Ectodermal cell (in vitro differentiated cells): ENCODE data around the gene ADAMTSL3.

Experiments used
- H3K27ac ChIP-seq: 2 replicates; pipeline ENCODE4 v1.7.0; 2013; ENCODE audit warnings: mild to moderate bottlenecking, low read depth, low read length; ENCODE audit not compliant: insufficient read depth, poor library complexity, severe bottlenecking
- H3K27me3 ChIP-seq: 2 replicates; pipeline ENCODE4 v1.7.0; 2013; ENCODE audit warnings: mild to moderate bottlenecking, low read length; ENCODE audit not compliant: insufficient read depth, control insufficient read depth, poor library complexity, severe bottlenecking
- H3K36me3 ChIP-seq: one replicate; pipeline ENCODE4 v1.7.0; 2013; ENCODE audit warnings: low read length; ENCODE audit not compliant: control insufficient read depth, insufficient read depth
- H3K4me1 ChIP-seq: one replicate; pipeline ENCODE4 v1.7.0; 2013; ENCODE audit warnings: low read length; ENCODE audit not compliant: control insufficient read depth, insufficient read depth
- H3K4me3 ChIP-seq: 2 replicates; pipeline ENCODE4 v1.7.0; 2013; ENCODE audit warnings: low read depth, low read length, control low read depth; ENCODE audit not compliant: insufficient read depth
- H3K9me3 ChIP-seq: 2 replicates; pipeline ENCODE4 v1.7.0; 2013; ENCODE audit warnings: mild to moderate bottlenecking, low read length, moderate library complexity; ENCODE audit not compliant: control insufficient read depth
- WGBS, 2 experiments: methylation state at CpG; one replicate each; pipeline ENCODE4 v1.1.7; 2013; ENCODE audit warnings: missing lambda C conversion rate in 2 of 2; 5-methylcytosine and 5-hydroxymethylcytosine counted together

Gene ADAMTSL3

GRCh38 chr15:83616840-83617239, 37.1 kb upstream of the ADAMTSL3 start:
- H3K9me3 ChIP-seq, result no peaks in the 10 kb centered on the region
- no peak overlapping the region for H3K4me3 ChIP-seq
- 91 to 100% methylated on average over 1 of the region's 1 CpG for WGBS, 2 experiments
- H3K27ac ChIP-seq, result no peak overlapping the region
- no peaks in the 10 kb centered on the region for H3K4me1 ChIP-seq
- H3K36me3 ChIP-seq, result no peaks in the 10 kb centered on the region
- no peaks in the 10 kb centered on the region for H3K27me3 ChIP-seq

GRCh38 chr15:83626171-83626802, 27.6 kb upstream of the ADAMTSL3 start:
- 79 to 88% methylated on average over 2 of the region's 2 CpGs for WGBS, 2 experiments
- Histone ChIP-seq H3K4me3 (no peak overlapping the region), H3K36me3 (no peaks in the 10 kb centered on the region), H3K9me3 (no peaks in the 10 kb centered on the region), H3K27me3 (no peaks in the 10 kb centered on the region), H3K4me1 (no peaks in the 10 kb centered on the region), H3K27ac (no peak overlapping the region)

- Histone ChIP-seq H3K4me3 (no peak overlapping the region), H3K4me1 (no peaks in the 10 kb centered on the region), H3K27ac (no peak overlapping the region), H3K27me3 (no peaks in the 10 kb centered on the region), H3K36me3 (no peaks in the 10 kb centered on the region), H3K9me3 (no peaks in the 10 kb centered on the region)
- WGBS, 2 experiments, result 89 to 91% methylated on average over 2 of the region's 2 CpGs
Measured at GRCh38 chr15:83631534-83631933, 22.4 kb upstream of the ADAMTSL3 start.

GRCh38 chr15:83643201-83643600, 10.7 kb upstream of the ADAMTSL3 start:
- Histone ChIP-seq H3K4me1 (no peaks in the 10 kb centered on the region), H3K27me3 (no peaks in the 10 kb centered on the region), H3K4me3 (no peak overlapping the region), H3K9me3 (no peaks in the 10 kb centered on the region), H3K36me3 (no peaks in the 10 kb centered on the region), H3K27ac (no peak overlapping the region)

DNA sequence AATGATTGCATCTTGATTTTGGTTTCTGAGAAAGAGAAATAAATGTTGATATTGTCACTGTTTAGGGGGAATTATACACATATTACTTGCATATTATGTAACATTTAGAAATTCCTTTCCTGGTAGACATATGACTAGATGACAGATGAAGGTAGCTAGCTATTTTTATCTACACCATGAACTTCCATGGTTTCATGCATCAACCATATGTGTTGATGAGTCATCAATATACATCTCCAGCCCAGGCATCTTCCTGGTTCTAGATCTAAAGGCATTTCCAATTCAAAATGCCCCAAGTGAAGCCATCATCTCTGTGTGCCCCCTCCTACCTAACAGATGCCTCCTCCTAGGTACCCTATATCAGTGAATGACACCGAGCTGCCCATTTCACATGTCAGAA, 9.5 kb upstream of the ADAMTSL3 start:
- no peaks in the 10 kb centered on the region for H3K36me3 ChIP-seq
- no peaks in the 10 kb centered on the region for H3K9me3 ChIP-seq
- H3K4me1 ChIP-seq, result no peaks in the 10 kb centered on the region
- no peaks in the 10 kb centered on the region for H3K27me3 ChIP-seq
- no peak overlapping the region for H3K4me3 ChIP-seq
- H3K27ac ChIP-seq, result no peak overlapping the region
- 94 to 98% methylated on average over 1 of the region's 1 CpG for WGBS, 2 experiments

GRCh38 chr15:83650831-83651230, 3.1 kb upstream of the ADAMTSL3 start:
- WGBS, 2 experiments, result 91 to 94% methylated on average over 2 of the region's 2 CpGs
- H3K27me3 ChIP-seq, result peaks cover 41% of the 10 kb centered on the region

GRCh38 chr15:83651541-83651940, 2.4 kb upstream of the ADAMTSL3 start:
- Histone ChIP-seq H3K4me3 (no peak overlapping the region), H3K27me3 (peaks cover 48% of the 10 kb centered on the region), H3K27ac (no peak overlapping the region), H3K36me3 (no peaks in the 10 kb centered on the region), H3K9me3 (no peaks in the 10 kb centered on the region), H3K4me1 (peaks cover 4% of the 10 kb centered on the region)
- WGBS, 2 experiments, result 93 to 95% methylated on average over 6 of the region's 6 CpGs

More at GRCh38 chr15:83650831-83651230, 3.1 kb upstream of the ADAMTSL3 start:
- no peak overlapping the region for H3K27ac ChIP-seq
- H3K36me3 ChIP-seq, result no peaks in the 10 kb centered on the region
- H3K9me3 ChIP-seq, result no peaks in the 10 kb centered on the region
- no peak overlapping the region for H3K4me3 ChIP-seq
- H3K4me1 ChIP-seq, result peaks cover 3% of the 10 kb centered on the region

GRCh38 chr15:83652626-83653204, 1.2 kb upstream of the ADAMTSL3 start:
- no peaks in the 10 kb centered on the region for H3K9me3 ChIP-seq
- 87 to 96% methylated on average over 5 of the region's 5 CpGs for WGBS, 2 experiments
- peaks cover 4% of the 10 kb centered on the region for H3K4me1 ChIP-seq
- H3K27ac ChIP-seq, result no peak overlapping the region
- no peaks in the 10 kb centered on the region for H3K36me3 ChIP-seq
- no peak overlapping the region for H3K4me3 ChIP-seq
- peaks cover 54% of the 10 kb centered on the region for H3K27me3 ChIP-seq

DNA sequence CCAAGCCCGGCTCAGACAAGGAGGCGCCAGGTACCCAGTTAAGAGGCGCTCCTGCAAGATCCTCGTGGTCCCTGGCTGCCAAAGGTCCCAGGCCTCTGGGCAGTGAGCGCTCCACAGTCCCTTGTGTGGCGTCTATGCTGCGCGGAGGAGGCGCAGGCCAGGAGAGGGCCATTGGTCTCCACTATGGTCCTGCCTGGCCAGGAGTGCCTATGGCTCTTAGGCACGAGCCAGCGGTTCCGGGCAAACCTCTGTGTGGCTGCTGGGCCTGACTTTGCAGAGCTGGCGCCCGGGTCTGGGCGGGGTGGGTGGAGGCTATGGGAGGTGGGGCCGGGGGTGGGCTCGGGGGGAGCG, 660 bp upstream of the ADAMTSL3 start:
- Histone ChIP-seq H3K27me3 (peaks cover 54% of the 10 kb centered on the region), H3K4me1 (peaks cover 4% of the 10 kb centered on the region), H3K4me3 (peak overlapping the region; percentile 33), H3K9me3 (no peaks in the 10 kb centered on the region), H3K27ac (no peak overlapping the region), H3K36me3 (no peaks in the 10 kb centered on the region)
- WGBS, 2 experiments, result 31% methylated on average over 18 of the region's 18 CpGs

DNA sequence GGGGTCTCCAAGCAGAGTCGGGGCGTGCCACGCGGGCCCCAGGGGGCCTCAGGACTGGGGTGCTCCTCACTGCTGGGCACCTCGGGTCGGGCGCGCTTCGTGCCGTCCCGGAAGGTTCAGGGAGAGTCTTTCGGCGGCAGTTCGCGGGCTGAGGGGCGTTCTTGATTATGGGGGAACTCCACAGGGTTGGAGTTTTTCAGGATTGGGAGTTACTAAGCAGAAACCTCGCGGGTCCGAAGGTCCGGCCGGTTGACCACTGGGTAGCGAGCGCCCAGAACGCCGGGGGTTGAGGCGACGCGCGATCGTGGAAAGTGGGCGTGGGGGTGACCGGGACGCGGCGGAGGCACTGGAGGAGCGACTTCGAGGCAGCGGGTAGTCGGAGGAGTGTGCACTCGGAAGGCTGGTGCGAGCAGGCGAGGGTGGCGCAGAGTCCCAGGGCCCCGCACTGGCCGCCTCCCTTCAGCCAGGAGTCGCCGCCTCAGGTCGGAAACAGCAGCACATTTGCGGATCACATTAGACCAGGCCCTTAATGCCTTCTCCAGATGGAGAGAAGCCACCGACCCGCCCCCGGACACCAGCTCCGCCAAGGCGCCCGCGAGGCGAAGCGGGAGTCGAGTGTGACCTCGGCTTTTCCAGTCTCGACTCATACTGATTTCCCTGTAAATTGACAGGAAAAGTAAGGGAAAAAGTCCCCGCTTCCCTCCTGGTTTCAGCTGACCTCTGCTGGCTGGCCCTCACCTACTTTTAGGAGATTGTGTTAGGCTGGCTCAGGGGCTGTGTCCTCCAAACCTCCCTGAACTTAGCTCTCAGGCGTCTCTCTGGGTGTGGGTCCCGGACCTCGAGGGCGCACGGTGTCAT, 685 bp downstream of the ADAMTSL3 start:
- peaks cover 4% of the 10 kb centered on the region for H3K4me1 ChIP-seq
- 10 to 11% methylated on average over 67 of the region's 67 CpGs for WGBS, 2 experiments
- H3K4me3 ChIP-seq, result peak overlapping the region; percentile 40
- no peaks in the 10 kb centered on the region for H3K9me3 ChIP-seq
- no peak overlapping the region for H3K27ac ChIP-seq
- peaks cover 54% of the 10 kb centered on the region for H3K27me3 ChIP-seq
- H3K36me3 ChIP-seq, result no peaks in the 10 kb centered on the region
